T1000 (cell line): ENCODE measurements around the gene MFAP2.

Source experiments
- DNase-seq: peaks from one replicate; lab custom pipeline; 2025; ENCODE audit warnings: mixed read lengths; lab: John Stamatoyannopoulos, UW

MFAP2 gene

GRCh38 chr1:16981269-16981849, 939 bp upstream of the MFAP2 start:
- DNase-seq, result peak; percentile 48

GRCh38 chr1:16979475-16980327, 719 bp downstream of the MFAP2 start:
- DNase-seq, result no peak

GRCh38 chr1:16978567-16979474, 1.6 kb downstream of the MFAP2 start:
- DNase-seq, result peak; percentile 53

GRCh38 chr1:16978139-16978538, 2.3 kb downstream of the MFAP2 start:
- DNase-seq, result no peak

- no peak for DNase-seq
Measured at GRCh38 chr1:16977377-16977776, 3.0 kb downstream of the MFAP2 start.

GRCh38 chr1:16976966-16977365, 3.5 kb downstream of the MFAP2 start:
- DNase-seq, result no peak

- no peak for DNase-seq
Measured at GRCh38 chr1:16975838-16976237, 4.6 kb downstream of the MFAP2 start.

- DNase-seq, result no peak
Measured at GRCh38 chr1:16975211-16975610, 5.2 kb downstream of the MFAP2 start.

- no peak for DNase-seq
Measured at GRCh38 chr1:16973215-16973614, 7.2 kb downstream of the MFAP2 start.

GRCh38 chr1:16972189-16972895, 8.1 kb downstream of the MFAP2 start:
- DNase-seq, result no peak

GRCh38 chr1:16971341-16972188, 8.9 kb downstream of the MFAP2 start:
- DNase-seq, result no peak

GRCh38 chr1:16970132-16970910, 10.1 kb downstream of the MFAP2 start:
- DNase-seq, result no peak

- DNase-seq, result no peak
Measured at GRCh38 chr1:16969651-16970050, 10.8 kb downstream of the MFAP2 start.

- no peak for DNase-seq
Measured at GRCh38 chr1:16969057-16969611, 11.3 kb downstream of the MFAP2 start.

GRCh38 chr1:16968372-16968771, 12.0 kb downstream of the MFAP2 start:
- DNase-seq, result no peak

- no peak for DNase-seq
Measured at GRCh38 chr1:16967962-16968361, 12.5 kb downstream of the MFAP2 start.

GRCh38 chr1:16967095-16967575, 13.3 kb downstream of the MFAP2 start:
- DNase-seq, result no peak

GRCh38 chr1:16966282-16966681, 14.1 kb downstream of the MFAP2 start:
- DNase-seq, result no peak

- no peak for DNase-seq
Measured at GRCh38 chr1:16965486-16966067, 14.8 kb downstream of the MFAP2 start.
